NCI-H748 (cell line): ENCODE data around the gene MED1.

Experiments used
- DNase-seq: peaks from one replicate; lab custom pipeline; 2025; ENCODE audit not compliant: unreplicated experiment; lab: John Stamatoyannopoulos, UW

MED1 gene

GRCh38 chr17:39364236-39365025 lies 86.6 kb downstream of the MED1 start:
- DNase-seq = no peak

GRCh38 chr17:39361064-39361463 lies 90.0 kb downstream of the MED1 start:
- DNase-seq = no peak

GRCh38 chr17:39360537-39360936 lies 90.5 kb downstream of the MED1 start:
- DNase-seq = no peak

- no peak for DNase-seq
These were observed 91.1 kb downstream of the MED1 start for GRCh38 chr17:39359994-39360393.

GRCh38 chr17:39357986-39358385 lies 93.1 kb downstream of the MED1 start:
- DNase-seq = no peak

GRCh38 chr17:39357488-39357887 lies 93.6 kb downstream of the MED1 start:
- no peak for DNase-seq
